Panc1 (cell line): ENCODE results near the gene CS.

ENCODE experiments used
- POLR2AphosphoS5 ChIP-seq: IDR thresholded peaks from 2 replicates; pipeline ENCODE4 v1.6.1; 2012; ENCODE audit warnings: mild to moderate bottlenecking, low read depth, low read length, moderate library complexity
- SIN3A ChIP-seq: IDR thresholded peaks from 2 replicates; pipeline ENCODE4 v1.6.1; 2012; ENCODE audit warnings: low read depth, mild to moderate bottlenecking, low read length, moderate library complexity, borderline replicate concordance; ENCODE audit not compliant: insufficient read depth
- TCF7L2 ChIP-seq: IDR thresholded peaks from 2 replicates; pipeline ENCODE4 v1.6.1; 2011; ENCODE audit warnings: mild to moderate bottlenecking, low read depth, low read length, inconsistent platforms
- TF ChIP-seq, protein P1 (sequence below): fragments of 450-650 bp; IDR thresholded peaks from 2 replicates; pipeline ENCODE4 v1.5.1; 2017; ENCODE audit warnings: mild to moderate bottlenecking
- TF ChIP-seq, protein P2 (sequence below), 2 experiments: IDR thresholded peaks; 2 replicates each; pipeline ENCODE4 v1.6.1; 2011 to 2012; ENCODE audit warnings: low read depth in 2 of 2, control low read depth in 1 of 2, low read length in 1 of 2, mild to moderate bottlenecking in 1 of 2, moderate library complexity in 1 of 2; ENCODE audit not compliant: insufficient read depth in 1 of 2

DNA sequence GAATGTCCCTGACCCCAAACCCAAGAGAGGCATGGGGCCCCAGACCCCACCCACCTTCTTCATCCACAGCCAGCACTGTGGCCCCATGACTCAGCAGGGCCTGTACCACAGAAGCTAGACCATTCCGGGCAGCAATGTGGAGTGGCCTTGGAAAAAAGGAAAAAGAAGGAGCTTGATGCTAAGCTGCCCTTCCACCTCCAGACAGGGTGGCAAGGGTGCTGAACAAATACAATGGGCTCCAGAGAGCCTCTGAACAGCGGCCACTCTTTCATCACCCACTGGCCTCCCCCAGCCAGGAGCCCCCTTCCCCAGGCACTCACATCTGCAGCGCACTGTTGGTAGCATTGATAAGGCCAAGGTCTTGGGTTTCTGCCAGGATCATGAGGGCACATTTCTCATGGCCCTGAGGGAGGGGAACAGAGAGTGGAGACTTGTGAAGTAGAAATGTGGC is 56.4 kb downstream of the CS start:
- TF ChIP-seq, protein P1, sequence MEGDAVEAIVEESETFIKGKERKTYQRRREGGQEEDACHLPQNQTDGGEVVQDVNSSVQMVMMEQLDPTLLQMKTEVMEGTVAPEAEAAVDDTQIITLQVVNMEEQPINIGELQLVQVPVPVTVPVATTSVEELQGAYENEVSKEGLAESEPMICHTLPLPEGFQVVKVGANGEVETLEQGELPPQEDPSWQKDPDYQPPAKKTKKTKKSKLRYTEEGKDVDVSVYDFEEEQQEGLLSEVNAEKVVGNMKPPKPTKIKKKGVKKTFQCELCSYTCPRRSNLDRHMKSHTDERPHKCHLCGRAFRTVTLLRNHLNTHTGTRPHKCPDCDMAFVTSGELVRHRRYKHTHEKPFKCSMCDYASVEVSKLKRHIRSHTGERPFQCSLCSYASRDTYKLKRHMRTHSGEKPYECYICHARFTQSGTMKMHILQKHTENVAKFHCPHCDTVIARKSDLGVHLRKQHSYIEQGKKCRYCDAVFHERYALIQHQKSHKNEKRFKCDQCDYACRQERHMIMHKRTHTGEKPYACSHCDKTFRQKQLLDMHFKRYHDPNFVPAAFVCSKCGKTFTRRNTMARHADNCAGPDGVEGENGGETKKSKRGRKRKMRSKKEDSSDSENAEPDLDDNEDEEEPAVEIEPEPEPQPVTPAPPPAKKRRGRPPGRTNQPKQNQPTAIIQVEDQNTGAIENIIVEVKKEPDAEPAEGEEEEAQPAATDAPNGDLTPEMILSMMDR, result no peak
- TF ChIP-seq POLR2AphosphoS5 (no peak), SIN3A (no peak), TCF7L2 (no peak)
- TF ChIP-seq, protein P2, sequence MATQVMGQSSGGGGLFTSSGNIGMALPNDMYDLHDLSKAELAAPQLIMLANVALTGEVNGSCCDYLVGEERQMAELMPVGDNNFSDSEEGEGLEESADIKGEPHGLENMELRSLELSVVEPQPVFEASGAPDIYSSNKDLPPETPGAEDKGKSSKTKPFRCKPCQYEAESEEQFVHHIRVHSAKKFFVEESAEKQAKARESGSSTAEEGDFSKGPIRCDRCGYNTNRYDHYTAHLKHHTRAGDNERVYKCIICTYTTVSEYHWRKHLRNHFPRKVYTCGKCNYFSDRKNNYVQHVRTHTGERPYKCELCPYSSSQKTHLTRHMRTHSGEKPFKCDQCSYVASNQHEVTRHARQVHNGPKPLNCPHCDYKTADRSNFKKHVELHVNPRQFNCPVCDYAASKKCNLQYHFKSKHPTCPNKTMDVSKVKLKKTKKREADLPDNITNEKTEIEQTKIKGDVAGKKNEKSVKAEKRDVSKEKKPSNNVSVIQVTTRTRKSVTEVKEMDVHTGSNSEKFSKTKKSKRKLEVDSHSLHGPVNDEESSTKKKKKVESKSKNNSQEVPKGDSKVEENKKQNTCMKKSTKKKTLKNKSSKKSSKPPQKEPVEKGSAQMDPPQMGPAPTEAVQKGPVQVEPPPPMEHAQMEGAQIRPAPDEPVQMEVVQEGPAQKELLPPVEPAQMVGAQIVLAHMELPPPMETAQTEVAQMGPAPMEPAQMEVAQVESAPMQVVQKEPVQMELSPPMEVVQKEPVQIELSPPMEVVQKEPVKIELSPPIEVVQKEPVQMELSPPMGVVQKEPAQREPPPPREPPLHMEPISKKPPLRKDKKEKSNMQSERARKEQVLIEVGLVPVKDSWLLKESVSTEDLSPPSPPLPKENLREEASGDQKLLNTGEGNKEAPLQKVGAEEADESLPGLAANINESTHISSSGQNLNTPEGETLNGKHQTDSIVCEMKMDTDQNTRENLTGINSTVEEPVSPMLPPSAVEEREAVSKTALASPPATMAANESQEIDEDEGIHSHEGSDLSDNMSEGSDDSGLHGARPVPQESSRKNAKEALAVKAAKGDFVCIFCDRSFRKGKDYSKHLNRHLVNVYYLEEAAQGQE (IDR thresholded peaks at IDR 0.05; ENCODE audit: insufficient read depth in 1 of 2, low read depth in 2 of 2, low read length in 1 of 2), result no peak
